NCI-H187 (cell line): ENCODE results near the gene FGF22.

Experiments
- DNase-seq, 2 experiments: peaks; one replicate each; lab custom pipeline; 2025; lab: John Stamatoyannopoulos, UW

Gene FGF22

GRCh38 chr19:644363-644762, 4.7 kb downstream of the FGF22 start:
- no peak for DNase-seq

DNA sequence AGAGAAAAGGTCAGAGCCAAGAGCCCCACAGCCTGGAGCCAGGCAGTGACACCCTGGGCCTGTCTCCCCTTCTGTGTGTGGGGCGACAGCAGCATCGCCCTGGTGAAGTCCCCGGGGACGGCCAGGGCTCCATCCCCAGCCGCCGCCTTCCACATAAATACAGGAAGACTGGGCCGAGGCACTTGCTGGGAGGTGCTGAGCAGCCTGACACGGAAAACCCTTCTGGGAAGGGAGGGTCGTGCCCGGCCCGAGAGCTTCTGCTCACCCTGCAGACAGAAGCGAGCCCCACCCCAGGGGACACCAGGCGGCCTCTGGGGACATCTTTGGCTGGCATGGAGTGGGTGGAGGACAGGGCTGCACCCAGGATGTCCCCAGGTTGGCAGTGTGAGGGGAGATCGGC, 5.1 kb downstream of the FGF22 start:
- DNase-seq = no peak

DNA sequence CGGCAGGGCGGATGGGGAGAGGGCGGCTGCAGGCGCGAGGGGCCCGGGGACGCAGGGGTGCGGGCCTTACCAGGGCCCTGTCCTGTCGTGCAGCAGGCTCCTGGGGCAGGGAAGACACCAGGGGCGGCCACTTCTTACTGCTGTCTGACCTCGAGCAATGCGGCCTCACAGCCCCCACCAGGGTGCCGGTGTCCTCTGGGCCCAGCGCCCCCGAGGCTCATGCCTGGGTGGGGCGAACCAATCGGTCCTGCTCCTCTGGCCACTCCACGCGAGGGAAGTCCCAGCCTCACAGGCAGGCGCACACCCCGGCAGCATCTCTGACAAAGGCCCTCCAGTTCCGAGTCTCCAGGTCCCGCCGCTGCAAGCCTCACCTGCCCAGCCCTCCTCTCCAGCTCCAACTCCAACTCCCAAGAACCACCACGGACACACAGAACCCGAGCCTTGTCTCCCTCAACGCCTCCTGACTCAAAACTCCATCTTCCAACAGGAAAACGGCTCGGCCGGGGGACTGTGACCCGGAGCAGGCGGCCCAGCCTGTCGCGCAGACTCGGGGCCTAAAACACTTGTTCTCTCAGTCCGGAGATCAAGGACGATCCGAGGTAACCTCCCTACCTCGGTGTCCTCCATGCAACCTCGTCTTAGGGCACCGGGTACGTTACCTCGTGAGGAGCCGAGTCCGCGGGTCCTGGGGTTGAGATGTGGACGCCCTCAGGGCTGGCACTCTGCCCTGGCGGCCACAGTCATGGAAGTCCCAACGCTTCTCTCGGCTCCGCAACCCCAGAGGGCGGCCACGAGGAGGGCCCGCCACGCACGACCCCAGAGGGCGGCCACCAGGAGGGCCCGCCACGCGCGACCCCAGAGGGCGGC, 6.5 kb downstream of the FGF22 start:
- DNase-seq = no peak

- no peak for DNase-seq
Observed at GRCh38 chr19:646779-647565, 7.3 kb downstream of the FGF22 start.

DNA sequence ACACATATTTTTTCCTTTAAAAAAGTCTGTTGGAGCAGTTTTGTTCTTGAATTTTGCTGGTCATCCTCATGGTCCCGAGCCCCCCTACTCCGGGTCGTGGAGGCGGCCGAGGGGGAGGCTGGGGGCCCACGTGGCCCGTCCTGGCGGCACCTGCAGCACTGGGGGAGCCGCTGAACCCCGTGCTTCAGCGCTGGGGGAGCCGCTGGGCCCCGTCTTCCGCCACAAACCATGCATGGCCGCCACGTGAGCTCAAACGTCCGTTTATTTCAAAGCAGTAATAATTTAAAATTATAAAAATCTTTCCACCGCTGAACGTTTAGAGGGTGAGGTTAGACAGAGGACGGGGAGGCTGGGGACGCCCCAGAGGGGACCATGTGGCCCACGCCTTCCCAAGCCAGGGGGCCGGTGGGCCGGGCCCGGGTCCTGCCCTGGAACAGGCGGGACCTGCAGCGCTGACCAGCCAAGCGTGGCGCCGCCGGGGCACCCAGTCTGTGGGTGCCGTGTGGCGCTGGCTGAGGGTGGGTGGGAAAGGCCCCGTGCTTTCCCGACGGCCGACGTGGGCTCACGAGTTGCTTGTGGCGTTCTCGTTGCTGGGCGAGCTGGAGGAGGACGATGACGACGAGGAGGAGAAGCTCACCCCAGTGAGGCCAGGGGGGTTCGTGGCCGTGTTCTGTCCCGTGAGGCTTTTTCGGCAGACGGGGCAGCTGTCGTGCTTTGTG, 8.0 kb downstream of the FGF22 start:
- DNase-seq = no peak

GRCh38 chr19:648305-648704, 8.6 kb downstream of the FGF22 start:
- DNase-seq = no peak

GRCh38 chr19:648904-649801, 9.5 kb downstream of the FGF22 start:
- no peak for DNase-seq

DNA sequence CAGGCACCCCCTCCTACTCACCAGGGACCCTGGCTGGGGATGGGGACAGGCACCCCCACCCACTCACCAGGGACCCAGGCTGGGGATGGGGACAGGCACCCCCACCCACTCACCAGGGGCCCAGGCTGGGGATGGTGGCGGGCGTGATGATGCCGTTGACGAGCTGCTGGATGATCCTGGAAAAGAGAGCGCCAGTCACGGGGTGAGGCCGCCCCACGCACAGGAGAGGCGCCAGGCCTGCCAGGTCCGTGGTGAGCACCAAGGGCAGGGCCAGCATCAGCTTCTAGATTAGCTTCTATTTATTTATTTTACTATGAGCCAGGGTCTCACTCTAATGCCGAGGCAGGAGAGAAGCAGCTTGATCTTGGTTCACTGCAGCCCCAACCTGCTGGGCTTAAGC, 10.4 kb downstream of the FGF22 start:
- no peak for DNase-seq

DNA sequence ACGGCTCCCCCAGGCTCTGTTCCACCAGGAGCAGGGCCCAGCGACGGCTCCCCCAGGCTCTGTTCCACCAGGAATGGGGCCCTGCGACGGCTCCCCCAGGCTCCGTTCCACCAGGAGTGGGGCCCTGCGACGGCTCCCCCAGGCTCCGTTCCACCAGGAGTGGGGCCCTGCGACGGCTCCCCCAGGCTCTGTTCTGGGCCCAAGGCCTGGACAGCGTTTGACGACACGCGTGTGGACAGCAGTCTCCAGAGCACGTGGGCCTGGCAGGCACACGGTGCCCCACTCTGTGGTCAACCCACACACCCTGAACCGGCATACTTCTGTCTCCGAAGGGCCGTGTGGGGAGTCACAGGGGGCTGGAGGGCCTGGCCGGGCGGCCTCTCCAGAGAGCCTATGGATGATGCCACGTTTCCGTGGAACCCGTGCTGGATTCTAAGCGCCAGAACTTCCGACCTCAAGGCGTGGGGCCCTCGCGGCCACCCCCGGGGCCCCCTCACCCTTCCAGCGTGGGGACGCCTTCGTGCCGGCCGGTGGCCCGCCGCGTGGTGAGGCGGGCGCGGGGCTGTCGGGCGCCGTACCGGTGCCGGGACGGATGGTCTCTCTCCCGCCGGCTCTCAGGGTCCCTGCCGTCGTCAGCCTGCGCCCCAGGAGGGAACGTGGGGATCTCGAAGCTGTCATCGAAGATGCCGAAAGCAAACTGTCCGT, 11.6 kb downstream of the FGF22 start:
- no peak for DNase-seq

GRCh38 chr19:651991-652390, 12.3 kb downstream of the FGF22 start:
- no peak for DNase-seq

- no peak for DNase-seq
Observed at GRCh38 chr19:652467-653389, 13.0 kb downstream of the FGF22 start.

GRCh38 chr19:653425-653824, 13.7 kb downstream of the FGF22 start:
- no peak for DNase-seq

GRCh38 chr19:655691-656090, 16.0 kb downstream of the FGF22 start:
- DNase-seq = no peak

DNA sequence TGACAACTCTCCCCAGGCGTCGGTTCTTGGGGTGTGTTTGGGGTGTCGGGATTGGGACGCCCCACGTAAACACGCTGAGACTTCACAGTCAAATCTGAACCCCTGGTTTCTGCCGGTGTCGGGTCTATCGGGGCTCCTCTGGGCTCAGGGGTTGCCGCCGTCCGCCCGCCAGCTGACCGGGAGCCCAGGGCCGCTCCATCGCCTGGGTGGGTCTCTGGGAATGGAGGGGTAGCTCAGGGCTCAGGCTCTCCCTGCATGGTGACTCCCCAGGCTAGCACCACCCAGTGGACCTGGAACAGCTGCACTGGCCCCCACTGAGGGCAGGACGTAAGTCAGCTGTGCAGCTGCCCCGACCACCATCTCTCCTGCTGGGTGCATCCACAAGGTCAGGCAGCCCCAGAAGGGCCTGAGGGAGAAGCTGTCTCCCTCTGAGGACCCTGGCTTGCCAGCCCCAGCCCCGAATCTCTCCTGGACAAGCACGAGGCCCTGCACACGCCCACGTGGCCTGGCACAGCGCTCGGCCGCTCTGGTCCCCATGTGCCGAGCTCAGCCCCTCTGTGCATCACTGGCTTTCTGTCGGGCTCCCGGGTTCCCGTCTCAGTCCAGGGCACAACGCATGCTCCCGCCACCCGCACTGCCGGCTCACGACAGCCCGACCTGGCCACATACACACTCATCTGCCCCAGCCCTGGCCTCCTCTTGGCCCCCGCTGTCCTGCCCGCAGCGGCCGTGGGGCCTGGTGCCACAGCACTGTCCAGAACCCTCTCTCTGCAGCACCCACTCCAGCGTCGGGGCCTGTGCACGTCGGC, 17.3 kb downstream of the FGF22 start:
- DNase-seq = no peak

GRCh38 chr19:657611-658010, 17.9 kb downstream of the FGF22 start:
- DNase-seq = no peak

GRCh38 chr19:658059-658839, 18.6 kb downstream of the FGF22 start:
- DNase-seq = no peak

- no peak for DNase-seq
Observed at GRCh38 chr19:658916-659839, 19.5 kb downstream of the FGF22 start.
